ENCODE data around the gene TRIO.

The TRIO gene

GRCh38 chr5:14171046-14171445, 27.9 kb downstream of the TRIO start:
- no peak for DNase-seq

- DNase-seq = no peak
Measured at GRCh38 chr5:14171621-14172020, 28.5 kb downstream of the TRIO start.

DNA sequence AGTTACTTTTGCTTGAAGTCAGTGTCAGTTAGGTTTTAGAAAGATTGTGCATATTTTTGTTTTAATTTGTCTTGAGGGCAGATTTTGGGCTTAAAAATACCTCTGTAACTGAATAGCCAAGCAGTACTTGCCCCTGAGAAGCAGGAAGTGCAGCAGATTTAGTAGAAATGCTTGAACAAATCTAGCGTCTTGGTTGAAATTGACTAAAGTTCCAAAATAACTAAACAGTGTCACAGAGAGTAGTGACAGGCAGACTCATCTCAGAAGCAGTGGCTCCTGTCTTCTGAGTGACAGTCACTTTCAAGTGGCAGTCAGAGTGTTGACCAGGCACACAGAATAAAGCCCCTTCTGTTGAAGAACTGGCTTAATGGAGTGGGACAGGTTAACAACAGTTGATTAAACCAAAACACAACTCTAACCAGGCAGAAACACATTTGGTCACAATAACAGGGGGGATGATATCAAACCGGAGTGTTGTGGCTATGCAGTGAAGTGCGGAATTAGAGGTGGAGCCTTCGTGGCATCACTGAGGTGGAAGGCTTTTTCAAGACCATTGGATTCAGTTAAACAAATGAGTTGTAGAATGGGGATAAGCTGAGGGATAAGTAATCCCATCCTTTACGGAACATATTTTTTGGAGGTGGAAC, 29.1 kb downstream of the TRIO start:
- DNase-seq = no peak

- no peak for DNase-seq
Measured at GRCh38 chr5:14173377-14174229, 30.5 kb downstream of the TRIO start.

- DNase-seq = no peak
Measured at GRCh38 chr5:14174230-14174636, 31.1 kb downstream of the TRIO start.

GRCh38 chr5:14175381-14175780, 32.2 kb downstream of the TRIO start:
- no peak for DNase-seq

GRCh38 chr5:14176888-14177287, 33.7 kb downstream of the TRIO start:
- DNase-seq = no peak

GRCh38 chr5:14177634-14178033, 34.5 kb downstream of the TRIO start:
- DNase-seq = no peak

DNA sequence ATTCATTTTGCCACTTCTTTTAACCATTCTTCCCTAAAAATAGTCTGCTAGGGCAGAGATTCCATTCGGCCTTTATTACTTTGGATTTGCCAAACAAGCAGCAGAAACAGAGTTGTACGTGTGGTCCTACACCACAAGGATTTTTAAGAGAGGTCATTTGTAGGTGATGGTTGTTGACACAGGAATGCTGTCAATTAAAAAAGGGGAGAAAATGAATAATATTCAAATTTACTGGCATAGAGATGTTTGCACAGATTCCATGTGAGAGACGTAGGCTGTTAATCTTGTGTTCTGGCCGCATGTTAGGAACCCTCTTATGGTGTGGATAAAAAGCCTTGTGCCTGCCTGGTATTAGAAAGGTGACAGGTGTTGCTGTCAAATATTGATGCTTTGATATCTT, 34.9 kb downstream of the TRIO start:
- no peak for DNase-seq

DNA sequence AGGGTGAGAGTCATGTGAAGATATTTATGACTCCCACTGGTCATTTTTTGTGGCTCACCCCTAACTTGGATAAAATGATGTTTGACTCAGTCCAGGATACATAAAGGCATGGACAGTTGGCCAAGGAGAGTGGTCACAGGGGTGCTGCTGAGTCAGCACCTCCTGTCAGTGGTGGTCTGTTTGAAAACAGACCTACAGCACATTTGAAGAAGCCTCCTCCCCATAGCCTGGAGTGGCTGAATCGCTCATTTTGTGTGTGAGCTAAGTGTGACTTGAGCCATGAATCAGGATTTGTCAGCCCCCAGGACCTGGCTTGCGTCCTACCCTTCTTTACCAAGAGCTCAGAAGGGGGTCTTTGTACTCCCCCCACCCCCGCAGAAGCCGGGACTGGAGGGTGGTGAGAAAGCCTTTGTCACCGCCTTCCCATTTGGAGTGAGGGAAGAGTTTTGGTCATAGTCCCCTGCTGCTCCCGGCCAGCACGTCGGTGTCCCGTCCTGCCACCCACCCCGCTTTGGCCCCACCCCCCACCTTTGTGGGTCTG, 35.6 kb downstream of the TRIO start:
- DNase-seq = no peak

DNA sequence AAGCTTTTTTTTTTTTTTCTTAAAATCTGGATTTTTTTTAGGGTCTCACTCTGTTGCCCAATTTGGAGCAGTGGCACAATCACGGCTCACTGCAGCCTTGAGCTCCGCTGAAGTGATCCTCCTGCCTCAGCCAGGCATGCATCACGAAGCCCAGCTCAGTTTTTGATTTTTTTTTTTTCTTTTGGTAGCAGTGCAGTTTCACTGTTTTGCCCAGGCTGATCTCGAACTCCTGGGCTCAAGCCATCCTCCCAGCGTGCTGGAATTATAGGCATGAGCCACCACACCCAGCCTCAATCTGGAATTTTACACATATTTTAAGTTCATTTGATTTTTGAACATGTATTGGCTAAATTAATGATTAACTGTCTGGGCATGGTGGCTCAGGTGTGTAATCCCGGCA, 36.3 kb downstream of the TRIO start:
- DNase-seq = no peak

GRCh38 chr5:14180437-14180836, 37.3 kb downstream of the TRIO start:
- DNase-seq = no peak

DNA sequence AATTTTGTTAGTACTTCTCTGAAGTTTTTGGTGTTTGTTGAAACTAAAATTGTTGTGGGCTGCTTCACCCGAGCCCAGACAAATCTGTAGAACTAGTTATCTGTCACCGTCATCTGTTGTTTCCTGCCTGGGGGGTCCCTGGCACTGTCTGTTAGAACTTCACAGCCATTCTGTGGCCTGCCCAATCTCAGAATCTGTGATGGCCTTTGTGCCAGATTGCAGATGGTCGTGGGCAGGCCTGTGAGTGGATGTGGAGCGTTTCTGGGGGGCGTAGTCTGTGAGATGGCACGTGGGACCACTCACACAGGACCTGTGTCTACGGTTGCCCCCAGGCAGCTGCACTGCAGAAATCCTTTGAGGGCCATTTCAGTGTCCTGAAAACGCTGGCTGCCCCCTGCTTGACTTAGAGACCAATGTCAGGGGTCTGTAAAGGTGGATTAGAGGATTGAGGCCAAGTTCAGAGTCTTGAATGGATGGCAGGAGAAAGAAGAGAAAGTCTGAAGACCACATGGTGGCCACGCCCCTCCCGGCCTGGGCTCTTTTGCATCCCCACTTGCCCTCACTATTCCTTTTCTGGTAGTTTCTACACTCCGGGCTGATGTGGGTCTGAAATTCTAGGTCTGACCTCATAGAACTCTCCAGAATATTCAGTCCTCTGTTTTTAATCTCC, 38.3 kb downstream of the TRIO start:
- DNase-seq = no peak

GRCh38 chr5:14182761-14183160, 39.6 kb downstream of the TRIO start:
- DNase-seq = no peak

- no peak for DNase-seq
Measured at GRCh38 chr5:14183187-14183939, 40.2 kb downstream of the TRIO start.

DNA sequence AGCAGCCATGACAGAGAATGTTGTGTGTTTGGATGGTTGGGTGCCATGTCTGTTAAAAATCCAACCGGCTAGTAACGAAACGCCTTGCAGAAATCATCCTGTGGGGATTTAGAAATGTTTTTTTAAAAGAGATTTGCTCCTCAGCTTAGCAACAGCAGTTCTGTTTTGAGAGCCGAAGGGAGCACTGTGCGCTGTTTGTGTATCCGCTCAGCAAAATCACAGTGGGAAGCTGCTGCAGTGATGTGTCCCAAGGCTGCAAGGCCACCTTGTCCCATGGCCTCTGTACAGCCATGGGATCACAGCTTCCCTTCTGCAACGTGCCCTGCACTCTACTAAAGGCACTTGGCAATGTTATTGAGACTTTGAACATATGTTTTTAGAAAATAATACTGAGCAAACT, 40.9 kb downstream of the TRIO start:
- DNase-seq = no peak

DNA sequence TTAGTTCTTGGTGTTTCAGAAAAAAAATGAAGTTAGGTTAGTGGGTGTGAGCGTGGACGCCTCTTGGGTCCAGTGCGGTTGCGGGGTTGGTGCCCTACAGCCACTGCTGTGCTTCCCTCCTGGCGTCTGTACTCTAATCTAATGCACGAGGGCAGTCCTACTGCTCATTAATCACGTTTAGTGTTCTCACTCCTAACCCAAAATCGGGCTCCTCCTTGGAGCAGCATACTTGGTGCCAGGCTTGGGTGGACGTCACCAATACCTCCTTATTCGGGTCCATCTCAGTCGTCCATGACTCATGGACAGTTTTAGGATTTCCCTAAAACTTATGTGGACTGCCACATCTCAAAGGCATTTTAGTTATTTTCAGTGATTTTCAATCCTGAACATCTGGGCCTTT, 41.6 kb downstream of the TRIO start:
- no peak for DNase-seq

DNA sequence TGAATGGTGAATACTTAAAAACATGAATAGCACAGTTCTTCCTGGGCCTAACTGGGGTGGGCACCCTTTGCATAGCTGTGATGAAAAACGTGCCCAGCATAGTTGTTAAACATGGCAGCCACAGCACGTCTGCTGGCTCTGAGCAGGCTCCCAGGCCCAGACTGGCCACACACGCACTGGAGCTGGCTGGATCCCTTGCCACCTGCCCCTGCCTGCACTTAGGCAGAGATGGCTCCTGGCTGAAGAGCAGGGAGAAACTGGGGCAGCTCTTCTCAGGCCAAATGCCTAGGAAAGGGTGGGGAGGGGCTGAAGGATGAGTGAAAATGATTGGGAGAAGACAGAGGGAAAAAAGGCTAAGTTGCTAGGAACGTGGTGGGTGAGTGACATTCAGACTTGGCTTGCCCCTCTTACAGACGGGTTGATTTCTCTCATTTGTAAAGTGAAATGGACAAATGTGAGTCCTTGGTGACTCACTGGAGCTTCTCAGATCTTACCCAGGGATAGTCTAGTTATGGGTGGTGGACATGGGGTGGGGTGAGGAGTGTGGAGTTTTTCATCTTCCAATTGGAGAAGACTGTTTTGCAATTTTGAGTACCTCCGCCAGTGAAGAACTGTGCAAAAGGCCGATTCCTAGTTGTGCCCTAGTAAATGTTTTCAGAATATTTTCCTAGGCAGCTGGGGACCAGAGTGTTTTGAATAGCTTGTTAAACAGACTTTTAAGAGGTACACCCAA, 42.4 kb downstream of the TRIO start:
- no peak for DNase-seq

DNA sequence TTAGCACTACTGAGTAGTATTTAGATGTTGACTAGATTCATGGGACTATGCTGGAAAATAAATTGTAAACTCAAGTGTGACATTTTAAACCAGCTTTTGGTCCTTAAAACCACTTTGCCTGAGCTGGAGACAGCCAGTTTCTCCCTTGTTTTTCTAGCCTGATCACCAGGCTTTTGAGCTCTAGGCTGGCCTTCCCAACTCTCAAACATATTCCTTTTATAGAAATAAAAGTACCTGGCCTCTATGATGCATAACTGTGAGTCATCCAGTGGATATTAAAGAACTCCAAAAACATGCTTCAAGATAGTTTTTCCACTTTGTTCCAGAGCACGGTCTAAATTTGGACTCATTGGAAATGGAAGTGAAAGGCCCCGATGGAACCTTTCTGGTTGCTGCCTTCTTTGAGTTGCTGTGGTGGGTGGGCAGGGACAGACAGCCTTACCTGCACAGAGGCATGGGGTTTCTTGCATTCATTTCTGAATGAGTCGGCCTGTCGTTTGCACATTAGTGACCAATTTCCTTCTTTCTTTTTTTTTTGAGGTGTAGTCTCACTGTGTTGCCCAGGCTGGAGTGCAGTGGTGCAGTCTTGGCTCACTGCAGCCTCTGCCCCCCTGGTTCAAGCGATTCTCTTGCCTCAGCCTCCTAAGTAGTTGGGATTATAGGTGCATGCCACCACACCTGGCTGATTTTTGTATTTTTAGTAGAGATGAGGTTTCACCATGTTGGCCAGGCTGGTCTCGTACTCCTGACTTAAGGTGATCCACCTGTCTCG, 43.1 kb downstream of the TRIO start:
- no peak for DNase-seq

DNA sequence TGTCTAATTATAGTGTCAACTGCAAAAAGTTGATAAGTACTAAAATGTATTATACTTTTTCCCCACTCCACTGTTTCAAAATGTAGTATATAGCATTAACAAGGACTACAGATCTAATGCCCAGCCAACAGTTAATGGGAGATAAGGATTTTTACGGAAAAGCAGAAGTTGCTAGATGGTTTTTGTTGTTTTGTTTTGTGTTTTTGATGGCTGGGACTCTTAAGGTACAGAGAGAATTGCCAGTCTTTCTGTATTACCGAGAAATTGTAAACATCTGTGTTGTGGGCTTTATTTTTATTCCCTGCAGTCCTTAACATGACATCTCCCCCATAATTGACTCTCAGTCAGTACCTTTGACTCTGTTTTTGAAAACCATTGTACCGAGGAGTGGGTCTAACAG, 44.0 kb downstream of the TRIO start:
- DNase-seq = no peak

DNA sequence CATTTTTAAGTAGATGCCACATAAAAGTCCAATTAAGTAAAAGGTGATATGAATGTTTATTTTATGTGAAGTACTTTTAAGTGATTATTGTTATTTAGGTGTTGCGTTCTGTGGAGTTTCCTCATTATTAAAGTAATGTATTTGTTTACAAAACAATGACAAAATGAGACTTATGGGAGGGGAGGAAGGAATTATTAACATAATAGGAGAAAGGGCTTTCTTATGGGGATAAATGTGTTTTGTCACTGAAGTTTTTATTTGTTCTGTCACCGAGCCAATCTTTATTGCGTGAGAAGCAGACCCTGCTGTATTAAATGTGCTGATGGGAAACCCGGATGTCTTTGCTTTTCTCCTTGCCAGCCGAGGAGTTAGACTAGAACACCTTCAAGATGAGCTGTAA, 44.5 kb downstream of the TRIO start:
- DNase-seq = no peak

DNA sequence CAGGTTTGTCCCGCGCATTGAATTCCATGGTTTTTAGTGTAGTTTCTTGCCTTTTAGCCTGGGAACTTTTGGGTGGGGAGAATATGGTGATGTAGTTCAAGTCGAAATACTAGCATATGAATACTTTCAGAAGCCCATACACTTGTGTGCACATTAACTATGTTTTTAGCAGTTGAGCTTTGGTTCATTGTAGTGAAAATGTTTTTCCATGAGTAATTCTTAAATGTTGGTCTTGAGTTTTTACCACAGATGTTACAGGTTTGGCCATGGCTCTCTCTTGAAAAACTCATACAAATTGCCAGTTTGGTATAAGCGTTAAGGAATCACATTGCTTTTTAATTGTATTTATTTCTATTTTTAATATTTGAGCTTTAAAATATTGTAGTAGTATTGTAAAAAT, 45.6 kb downstream of the TRIO start:
- no peak for DNase-seq

All from stimulated activated CD4-positive, alpha-beta T cell treated with anti-CD3 and anti-CD28 coated beads, Interleukin-4, amount 100 ng/mL, for 24 hours (primary cell).